NAMALWA (cell line): ENCODE measurements around the gene GLMP.

Experiments used
- DNase-seq: peaks from one replicate; pipeline ENCODE4 v3.0.0-alpha.2; 2015; ENCODE audit warnings: low spot score

The GLMP gene

DNA sequence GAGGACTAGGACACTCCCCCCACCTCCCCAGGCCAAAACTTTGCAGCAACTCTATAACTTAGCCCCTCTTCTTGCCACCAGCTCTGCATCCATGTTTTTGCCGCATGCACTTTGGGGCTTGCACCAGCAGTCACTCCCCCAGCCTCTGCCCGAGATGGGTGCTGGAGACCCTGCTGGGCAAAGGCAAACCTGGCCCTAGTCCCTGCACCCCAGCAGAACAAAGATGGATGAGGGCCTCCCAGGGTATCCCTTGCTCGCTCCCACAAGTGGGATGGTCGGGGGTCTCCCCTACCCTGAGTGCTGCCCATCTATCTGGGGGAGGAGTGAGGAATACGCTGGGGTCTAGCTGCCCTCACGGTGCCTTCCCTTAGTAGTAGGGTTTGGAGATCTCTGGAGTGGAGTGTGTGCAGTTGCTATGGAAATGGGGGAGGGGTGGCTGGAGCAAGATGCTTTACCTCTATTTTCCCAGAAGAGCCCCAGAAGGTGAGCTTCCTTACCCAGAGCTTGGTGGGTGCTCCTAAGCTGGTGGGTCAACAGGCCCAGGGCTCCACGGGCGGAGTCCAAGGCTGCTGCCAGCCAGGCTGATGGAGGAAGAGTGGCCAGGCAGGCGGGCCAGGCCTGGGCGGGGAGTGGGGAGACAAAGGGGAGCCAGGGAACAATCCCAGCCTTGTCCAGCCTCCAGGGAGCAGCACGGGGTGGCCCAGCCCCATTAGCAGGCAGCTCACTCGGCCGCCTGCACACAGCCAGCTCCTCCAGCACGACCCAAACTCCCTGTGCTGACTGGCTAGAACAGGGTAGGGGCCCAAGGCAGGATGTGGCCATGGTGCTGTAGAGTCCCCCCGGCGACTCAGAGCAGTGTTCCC, 47.8 kb downstream of the GLMP start, which contains the start of gene PAQR6:
PAQR6 (minus strand) TSS at position 597 of the 863 bp plus-strand sequence. CDS start 1,325 bp downstream, outside the sequence.
- no peak for DNase-seq

DNA sequence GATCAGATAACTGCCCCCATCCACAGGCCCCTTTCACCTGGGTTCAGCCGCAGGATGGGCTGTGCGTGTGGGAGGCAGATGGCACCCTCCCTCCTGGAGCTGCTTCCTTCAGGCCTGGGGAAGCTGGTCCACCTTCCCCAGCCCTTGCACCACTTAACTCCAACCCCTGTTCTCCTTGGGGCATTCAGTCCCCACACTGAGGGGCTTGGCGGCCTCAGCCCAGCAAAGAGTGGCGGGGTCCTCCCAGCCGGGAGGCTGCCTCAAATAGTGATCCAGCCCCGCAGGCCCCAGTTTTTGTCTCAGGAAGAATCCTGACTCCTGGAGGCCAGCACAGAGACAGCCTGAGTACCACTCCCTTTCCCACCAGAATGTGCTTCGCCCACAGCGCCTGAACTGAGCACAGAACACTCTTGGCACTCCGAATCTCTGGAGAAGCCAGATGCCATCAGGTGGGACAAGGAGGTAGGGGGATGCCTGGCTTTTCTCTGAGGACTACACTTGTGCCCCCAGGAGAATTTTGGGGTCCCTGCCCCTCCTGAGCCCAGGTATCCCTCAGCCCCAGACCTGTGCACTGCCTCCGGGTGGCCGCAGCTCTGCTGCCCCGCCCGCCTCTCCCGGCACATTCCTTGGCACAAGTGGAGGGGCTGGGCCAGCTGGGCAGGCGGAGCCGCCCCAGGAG, 48.6 kb downstream of the GLMP start:
- no peak for DNase-seq

DNA sequence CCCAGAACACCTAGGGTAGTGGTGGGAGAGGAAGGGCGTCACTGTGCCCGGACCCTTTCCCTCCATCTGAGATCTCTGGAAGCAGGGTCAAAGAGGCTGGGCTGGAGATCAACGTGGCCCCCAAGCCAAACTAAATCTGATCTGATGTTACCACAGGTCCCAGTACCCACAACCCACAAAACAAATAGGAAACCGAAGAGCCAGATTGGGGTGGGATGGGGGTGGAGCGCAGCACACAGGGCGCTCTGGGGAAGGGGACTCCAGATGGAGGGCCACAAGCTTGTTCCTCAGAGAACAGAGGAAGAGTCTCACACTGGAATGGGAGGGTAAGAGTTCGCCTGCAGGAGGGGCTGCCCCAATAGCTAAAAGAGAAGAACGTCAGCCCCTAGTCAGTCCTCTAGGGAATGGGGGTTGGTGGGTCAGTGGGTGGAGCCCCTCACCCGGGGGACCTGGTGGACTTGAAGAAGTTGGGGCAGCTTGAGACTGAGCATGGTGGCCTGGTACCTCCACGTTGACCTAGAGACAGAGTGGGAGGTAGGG, 49.2 kb downstream of the GLMP start:
- DNase-seq, result no peak

DNA sequence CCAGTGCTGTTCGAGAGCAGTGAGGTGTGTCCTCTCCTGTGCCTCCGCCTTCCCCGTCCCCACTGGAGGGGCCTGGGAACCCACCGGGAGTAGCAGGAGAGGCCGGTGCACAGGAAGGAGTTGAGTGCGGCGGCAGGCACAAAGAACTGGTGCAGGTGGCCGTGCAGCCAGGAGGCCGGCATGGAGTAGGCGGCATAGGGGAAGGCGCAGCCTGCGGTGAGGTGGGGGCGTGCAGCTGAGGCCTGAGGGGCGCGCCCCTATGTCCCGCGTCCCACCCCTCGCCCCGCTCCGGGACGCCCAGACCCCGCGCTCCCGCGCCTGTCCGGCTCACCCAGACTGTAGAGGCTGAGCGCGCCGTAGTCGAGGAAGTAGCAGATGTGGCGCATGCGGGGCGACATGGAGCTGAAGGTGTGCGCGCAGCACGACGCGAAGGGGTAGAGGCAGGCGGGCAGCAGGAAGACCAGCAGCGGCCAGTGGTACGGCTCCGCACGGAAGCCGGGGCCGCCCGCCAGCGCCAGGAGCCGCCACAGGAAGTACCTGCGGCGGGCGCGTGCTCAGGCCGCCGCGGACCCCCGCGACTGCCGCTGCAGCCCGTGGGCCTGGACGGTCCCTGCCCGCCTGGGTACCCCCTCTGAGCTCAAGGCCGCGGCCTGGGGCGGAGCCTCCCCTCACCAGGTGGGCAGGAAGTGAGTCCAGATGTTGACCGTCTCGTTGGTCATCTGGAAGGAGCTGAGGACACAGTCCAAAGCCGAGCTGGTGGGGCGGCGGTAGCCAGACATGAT, 49.8 kb downstream of the GLMP start:
- no peak for DNase-seq

DNA sequence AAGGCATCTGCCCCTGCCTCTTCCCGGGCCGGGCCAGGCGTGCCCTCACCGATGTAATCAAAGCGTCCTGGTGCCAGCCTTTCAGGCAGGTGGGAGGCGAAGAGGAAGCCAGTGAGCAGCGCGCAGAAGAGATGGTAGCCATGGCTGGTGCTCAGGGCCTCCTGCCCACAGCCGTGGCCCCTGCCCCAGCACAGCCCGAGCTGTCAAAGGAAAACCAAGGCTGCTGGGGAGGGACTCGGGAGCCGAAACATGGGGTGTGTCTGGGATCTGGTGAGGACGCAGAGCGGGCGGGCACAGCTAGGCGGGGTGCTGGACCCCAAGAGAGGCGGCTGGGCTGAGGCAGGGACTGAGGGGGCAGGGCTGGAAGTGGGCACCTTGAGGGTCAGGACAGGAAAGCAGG, 50.8 kb downstream of the GLMP start:
- no peak for DNase-seq

DNA sequence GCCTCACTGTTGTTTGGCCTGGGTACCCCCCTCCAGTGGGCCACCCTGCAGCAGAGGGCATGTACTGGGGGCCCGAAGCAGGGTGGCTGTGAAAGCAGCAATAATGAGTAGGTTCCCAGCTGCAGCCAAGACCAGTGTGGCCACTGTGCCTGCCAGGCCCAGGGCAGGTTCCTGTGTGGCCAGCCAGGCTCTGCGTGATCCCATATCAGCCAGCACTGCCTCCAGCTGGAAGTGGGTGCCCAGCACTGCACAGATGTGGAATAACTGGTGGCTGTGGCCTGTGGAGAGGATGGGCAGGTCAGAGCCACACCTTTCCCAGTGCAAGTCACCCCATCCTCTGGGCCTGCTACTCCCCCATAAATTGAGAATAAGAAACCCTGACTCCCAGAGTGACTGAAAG, 51.4 kb downstream of the GLMP start:
- DNase-seq, result no peak

DNA sequence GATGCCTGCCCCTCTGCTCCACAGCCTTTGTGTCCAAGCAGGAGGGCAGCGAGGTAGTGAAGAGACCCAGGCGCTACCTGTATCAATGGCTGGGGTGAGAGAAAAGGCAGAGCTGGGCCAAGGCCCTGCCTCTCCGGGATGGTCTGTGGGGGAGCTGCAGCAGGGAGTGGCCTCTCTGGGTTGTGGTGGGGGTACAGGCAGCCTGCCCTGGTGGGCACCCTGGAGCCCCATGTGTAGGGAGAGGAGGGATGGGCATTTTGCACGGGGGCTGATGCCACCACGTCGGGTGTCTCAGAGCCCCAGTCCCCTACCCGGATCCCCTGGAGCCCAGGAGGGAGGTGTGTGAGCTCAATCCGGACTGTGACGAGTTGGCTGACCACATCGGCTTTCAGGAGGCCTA, 52.7 kb downstream of the GLMP start:
- no peak for DNase-seq
